GM21381 (cell line): ENCODE measurements around the gene ACKR2.
A peak's percentile ranks its signal among the peaks of the same experiment; 100 is the strongest.

Experiments
- ATAC-seq: cut with Tn5 transposase; IDR thresholded peaks from one replicate; pipeline ENCODE4 v1.9.1; 2021; ENCODE audit warnings: mild to moderate bottlenecking, moderate library complexity; ENCODE audit not compliant: unreplicated experiment

The ACKR2 gene

GRCh38 chr3:42829083-42829627 lies 19.9 kb downstream of the ACKR2 start:
- ATAC-seq = no peak

- no peak for ATAC-seq
Observed at GRCh38 chr3:42829628-42830436, 20.6 kb downstream of the ACKR2 start.

- ATAC-seq = no peak
Observed at GRCh38 chr3:42830437-42831320, 21.4 kb downstream of the ACKR2 start.

- peak; percentile 62 for ATAC-seq
Observed at GRCh38 chr3:42831321-42831713, 22.1 kb downstream of the ACKR2 start.

- ATAC-seq = no peak
Observed at GRCh38 chr3:42836150-42837123, 27.2 kb downstream of the ACKR2 start.

- ATAC-seq = no peak
Observed at GRCh38 chr3:42838571-42838970, 29.3 kb downstream of the ACKR2 start.

- ATAC-seq = peak; percentile 96
Observed at GRCh38 chr3:42839616-42840015, 30.4 kb downstream of the ACKR2 start.

- ATAC-seq = no peak
Observed at GRCh38 chr3:42841332-42841731, 32.1 kb downstream of the ACKR2 start.

GRCh38 chr3:42843713-42844411 lies 34.6 kb downstream of the ACKR2 start:
- ATAC-seq = no peak

GRCh38 chr3:42844412-42844713 lies 35.1 kb downstream of the ACKR2 start:
- no peak for ATAC-seq

GRCh38 chr3:42844815-42845214 lies 35.6 kb downstream of the ACKR2 start:
- ATAC-seq = no peak

GRCh38 chr3:42846685-42847522 lies 37.7 kb downstream of the ACKR2 start:
- peak; percentile 75 for ATAC-seq

GRCh38 chr3:42847731-42848130 lies 38.5 kb downstream of the ACKR2 start:
- no peak for ATAC-seq

GRCh38 chr3:42849017-42849416 lies 39.8 kb downstream of the ACKR2 start:
- no peak for ATAC-seq

- ATAC-seq = no peak
Observed at GRCh38 chr3:42850263-42850662, 41.0 kb downstream of the ACKR2 start.

GRCh38 chr3:42851228-42851834 lies 42.1 kb downstream of the ACKR2 start:
- ATAC-seq = no peak

GRCh38 chr3:42852441-42852840 lies 43.2 kb downstream of the ACKR2 start:
- ATAC-seq = no peak

- ATAC-seq = no peak
Observed at GRCh38 chr3:42853056-42853455, 43.8 kb downstream of the ACKR2 start.
